DND-41 (cell line): ENCODE results near the gene PRSS12.

Experiments
- ATAC-seq: fragments of 200-7000 bp; cut with Tn5 transposase; 3 replicates; pipeline ENCODE4 v1.9.1; 2021; ENCODE audit warnings: low read depth; ENCODE audit not compliant: insufficient read depth
- DNase-seq: peaks from one replicate; pipeline ENCODE4 v3.0.0-alpha.2; 2020
- H2AFZ ChIP-seq: 2 replicates; pipeline ENCODE4 v1.6.0; 2012; ENCODE audit warnings: low read depth, low read length
- H3K27ac ChIP-seq: 2 replicates; pipeline ENCODE4 v1.5.1; 2012; ENCODE audit warnings: low read length, inconsistent platforms
- H3K27me3 ChIP-seq: fragments of 200-600 bp; sonication (generic); 2 replicates; pipeline ENCODE4 v1.6.0; 2012; ENCODE audit warnings: low read length, mild to moderate bottlenecking, inconsistent platforms; ENCODE audit not compliant: insufficient read depth, poor library complexity
- H3K36me3 ChIP-seq: 2 replicates; pipeline ENCODE4 v1.5.1; 2012; ENCODE audit warnings: low read length, inconsistent platforms; ENCODE audit not compliant: insufficient read depth
- H3K4me1 ChIP-seq: 2 replicates; pipeline ENCODE4 v1.5.1; 2012; ENCODE audit warnings: mild to moderate bottlenecking, low read length; ENCODE audit not compliant: insufficient read depth
- H3K4me2 ChIP-seq: 2 replicates; pipeline ENCODE4 v1.6.0; 2012; ENCODE audit warnings: mild to moderate bottlenecking, moderate library complexity, low read length, inconsistent platforms; ENCODE audit not compliant: insufficient read depth
- H3K4me3 ChIP-seq, 2 experiments: fragments of 200-600 bp in 1 of 2; shearing (Covaris generic) in 1 of 2; 2 replicates each; pipeline ENCODE4 v1.5.1; 2012 to 2016; ENCODE audit warnings: inconsistent platforms in 2 of 2, low read length in 2 of 2, mild to moderate bottlenecking in 2 of 2, low read depth in 1 of 2, moderate library complexity in 1 of 2
- H3K79me2 ChIP-seq: 2 replicates; pipeline ENCODE4 v1.6.0; 2012; ENCODE audit warnings: low read length, inconsistent platforms; ENCODE audit not compliant: insufficient read depth
- H3K9ac ChIP-seq: 2 replicates; pipeline ENCODE4 v1.6.0; 2012; ENCODE audit warnings: low read depth, mild to moderate bottlenecking, inconsistent platforms, low read length, moderate library complexity
- H3K9me3 ChIP-seq: 2 replicates; pipeline ENCODE4 v1.5.1; 2012; ENCODE audit warnings: low read length, moderate library complexity, mild to moderate bottlenecking, inconsistent platforms; ENCODE audit not compliant: insufficient read depth, severe bottlenecking
- H4K20me1 ChIP-seq: 2 replicates; pipeline ENCODE4 v1.6.0; 2012; ENCODE audit warnings: low read length; ENCODE audit not compliant: insufficient read depth
- CTCF ChIP-seq: IDR thresholded peaks from 2 replicates; pipeline ENCODE4 v1.5.1; 2012; ENCODE audit warnings: borderline replicate concordance, low read length, moderate library complexity, mild to moderate bottlenecking; ENCODE audit not compliant: poor library complexity, severe bottlenecking; ENCODE audit errors: extremely low read depth
- EZH2 ChIP-seq: IDR thresholded peaks from 3 replicates; pipeline ENCODE4 v1.6.1; 2012; ENCODE audit warnings: borderline replicate concordance, low read depth, mild to moderate bottlenecking, moderate library complexity, low read length, inconsistent platforms; ENCODE audit not compliant: severe bottlenecking

The PRSS12 gene

GRCh38 chr4:118279328-118279727, 73.5 kb downstream of the PRSS12 start:
- Histone ChIP-seq H4K20me1 (peaks cover 10% of the 10 kb centered on the region; the same call in 1 of the 2 replicates), H3K27me3 (no peaks in the 10 kb centered on the region), H3K27ac (peak overlapping the region; percentile 88), H3K4me3 (peak overlapping the region; percentile 75 to 82), H3K9ac (peak overlapping the region; percentile 74), H3K9me3 (no peaks in the 10 kb centered on the region), H3K79me2 (peaks cover 24% of the 10 kb centered on the region), H3K4me2 (peak overlapping the region; percentile 73), H3K36me3 (peaks cover 36% of the 10 kb centered on the region), H3K4me1 (peaks cover 32% of the 10 kb centered on the region), H2AFZ (peak overlapping the region; percentile 88; the same call in 1 of the 2 replicates)
- TF ChIP-seq EZH2 (no peak), CTCF (no peak)
- no peak for ATAC-seq
- no peak for DNase-seq

- no peaks in the 10 kb centered on the region for H3K27me3 ChIP-seq
- H3K4me2 ChIP-seq = peak overlapping the region; percentile 73
- H3K4me1 ChIP-seq = peaks cover 32% of the 10 kb centered on the region
- peak; percentile 87 for ATAC-seq
- TF ChIP-seq CTCF (no peak), EZH2 (no peak)
- peak; percentile 97 for DNase-seq
- peak overlapping the region; percentile 88 for H2AFZ ChIP-seq
- peak overlapping the region; percentile 75 to 82 for H3K4me3 ChIP-seq
- H3K79me2 ChIP-seq = peaks cover 24% of the 10 kb centered on the region
- peak overlapping the region; percentile 88 for H3K27ac ChIP-seq
- H3K9ac ChIP-seq = peak overlapping the region; percentile 74
- peaks cover 36% of the 10 kb centered on the region for H3K36me3 ChIP-seq
- no peaks in the 10 kb centered on the region for H3K9me3 ChIP-seq
- peaks cover 10% of the 10 kb centered on the region; the same call in 1 of the 2 replicates for H4K20me1 ChIP-seq
Observed at GRCh38 chr4:118278473-118279274, 74.1 kb downstream of the PRSS12 start.

GRCh38 chr4:118277243-118277642, 75.6 kb downstream of the PRSS12 start:
- H2AFZ ChIP-seq = no peak overlapping the region
- no peak for TF ChIP-seq EZH2
- TF ChIP-seq CTCF = no peak
- H3K9me3 ChIP-seq = no peaks in the 10 kb centered on the region
- H3K79me2 ChIP-seq = peaks cover 24% of the 10 kb centered on the region
- no peak for ATAC-seq
- H3K9ac ChIP-seq = no peak overlapping the region
- H4K20me1 ChIP-seq = peaks cover 7% of the 10 kb centered on the region; the same call in 1 of the 2 replicates
- peaks cover 32% of the 10 kb centered on the region for H3K4me1 ChIP-seq
- H3K27me3 ChIP-seq = no peaks in the 10 kb centered on the region
- H3K4me3 ChIP-seq = no peak overlapping the region
- H3K4me2 ChIP-seq = 0 out of 2 replicates have a peak overlapping the region, but pooled peaks have one; percentile 73
- no peak for DNase-seq
- peaks cover 33% of the 10 kb centered on the region for H3K36me3 ChIP-seq
- no peak overlapping the region for H3K27ac ChIP-seq
